NCI-H1105 (cell line): Measurements from ENCODE around the gene TCF12.

Source experiments
- DNase-seq: peaks from one replicate; lab custom pipeline; 2025; lab: John Stamatoyannopoulos, UW

TCF12 gene

DNA sequence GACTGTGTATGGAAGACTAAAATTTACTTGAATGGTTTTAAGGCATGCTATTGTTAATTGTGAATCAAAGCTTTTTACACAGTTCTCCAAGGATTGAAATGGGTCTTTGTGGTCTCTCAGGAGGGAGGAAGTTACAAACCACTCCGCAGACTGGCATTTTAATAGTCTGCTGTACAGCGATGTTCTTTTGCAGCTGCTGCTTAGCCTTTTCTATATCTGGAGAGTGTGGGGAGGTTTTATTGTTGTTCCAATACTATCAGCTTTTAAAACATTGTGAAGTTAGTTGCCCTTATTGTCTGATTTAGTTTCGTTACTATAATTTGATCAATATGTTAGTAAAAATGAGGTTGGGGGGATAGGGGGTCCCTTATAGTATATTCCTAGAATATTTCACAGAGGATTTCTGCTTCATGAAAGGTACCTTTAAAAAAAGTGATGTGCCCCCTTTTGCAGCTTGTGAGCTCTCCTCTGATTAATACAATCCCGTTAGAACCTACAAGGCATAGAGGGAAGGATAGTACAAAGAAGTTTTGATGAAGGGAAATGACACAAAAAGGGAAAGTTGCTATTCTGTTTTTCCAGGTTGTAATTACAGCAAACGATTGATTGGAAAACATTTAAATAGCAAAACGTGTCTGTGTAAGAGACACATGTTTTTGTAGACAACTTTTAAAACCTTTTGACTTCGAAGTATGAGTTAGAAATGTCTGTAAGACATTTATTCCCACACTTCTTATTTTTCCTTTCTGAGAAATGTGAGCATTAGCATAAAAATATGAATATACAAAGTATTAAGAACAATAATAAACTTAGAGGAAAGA, 299.5 kb downstream of the TCF12 start:
- peak; percentile 41 for DNase-seq

DNA sequence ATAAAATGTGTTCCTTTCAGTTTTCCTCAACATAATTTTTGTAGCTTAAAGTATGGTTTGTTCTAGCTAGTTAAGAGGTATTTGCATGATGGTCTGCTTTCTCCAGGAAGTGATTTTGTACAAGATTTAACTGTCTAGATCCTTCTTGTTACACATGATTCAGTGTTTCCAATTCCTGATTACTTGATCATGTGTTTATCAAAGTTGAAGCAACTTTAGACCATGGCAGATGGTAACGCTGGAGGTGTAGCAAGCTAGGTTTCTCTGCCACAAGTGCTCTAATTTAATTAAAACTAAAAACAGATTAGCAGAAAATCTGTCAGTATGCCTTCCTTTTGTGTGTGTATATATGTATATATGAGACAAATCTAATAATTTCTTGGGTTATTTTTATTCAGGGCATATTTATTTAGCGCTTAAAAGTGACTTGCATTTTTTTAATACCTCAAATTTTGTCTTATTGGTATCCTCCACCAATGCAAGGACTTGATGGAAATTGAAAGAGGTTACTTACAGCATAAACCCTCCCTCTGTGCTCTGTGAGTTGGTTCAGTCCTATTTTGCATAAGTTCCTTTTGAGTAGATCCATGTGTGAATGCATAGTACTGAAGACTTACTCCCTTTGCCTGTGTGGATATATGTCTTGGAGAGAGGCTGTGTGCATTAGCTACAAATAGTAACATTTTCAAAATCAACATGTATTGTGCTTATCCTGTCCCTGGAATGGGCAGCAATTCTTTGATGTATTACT, 300.6 kb downstream of the TCF12 start:
- DNase-seq = peak; percentile 97

DNA sequence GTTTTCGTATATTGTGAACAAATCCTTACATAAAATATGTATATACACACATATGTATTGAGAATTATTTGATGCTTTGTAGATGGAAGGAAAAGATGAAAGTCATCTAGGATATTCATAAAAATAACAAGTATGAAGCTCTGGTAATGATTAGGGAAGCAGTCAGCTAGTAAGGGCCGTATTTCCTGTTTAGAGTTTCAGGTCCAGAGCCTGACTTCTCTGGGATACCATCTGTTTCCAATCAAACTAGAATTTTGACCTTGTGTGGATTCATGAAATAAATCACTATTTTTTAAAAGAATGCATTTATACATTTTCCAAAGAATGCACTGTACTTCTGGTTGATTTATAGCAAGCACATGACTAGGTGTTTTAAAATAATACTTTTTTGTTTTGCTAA, 301.8 kb downstream of the TCF12 start:
- no peak for DNase-seq

DNA sequence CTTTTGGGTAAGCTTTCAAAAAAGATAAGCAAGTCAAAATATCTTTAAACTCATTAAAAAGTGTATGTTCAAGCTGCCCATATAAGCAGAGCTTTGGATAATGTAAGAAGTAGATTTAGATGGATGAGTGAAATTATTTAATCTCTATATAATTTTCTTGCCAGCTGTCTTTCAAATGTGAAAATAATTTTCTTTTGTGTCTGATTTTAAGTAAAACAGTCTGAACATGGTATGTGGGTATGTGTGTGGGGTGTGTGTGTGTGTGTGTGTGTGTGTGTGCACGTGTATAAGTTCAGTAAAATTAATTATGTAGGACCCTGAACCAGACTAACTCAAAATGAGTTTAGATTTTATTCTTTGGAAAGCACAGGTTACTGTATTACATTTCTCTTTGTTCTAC, 302.7 kb downstream of the TCF12 start:
- peak; percentile 34 for DNase-seq

DNA sequence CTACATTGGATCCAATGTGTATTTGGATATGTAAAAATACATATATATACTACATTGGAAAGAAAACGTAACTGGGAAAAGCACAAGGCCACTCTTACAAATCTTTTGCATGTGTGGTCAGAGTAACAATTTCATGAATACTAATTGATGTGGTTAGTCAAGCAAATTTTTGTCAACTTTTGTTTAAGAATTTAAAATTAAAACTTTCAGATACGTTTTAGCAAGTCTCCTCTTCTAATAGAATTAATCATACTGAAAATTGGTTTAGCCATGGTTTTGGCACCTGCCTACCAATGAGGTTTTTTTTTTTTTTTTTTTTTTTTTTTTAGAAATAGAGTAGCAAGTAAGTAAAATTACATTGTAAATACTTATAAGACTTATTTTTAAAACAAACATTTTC, 304.9 kb downstream of the TCF12 start:
- no peak for DNase-seq

DNA sequence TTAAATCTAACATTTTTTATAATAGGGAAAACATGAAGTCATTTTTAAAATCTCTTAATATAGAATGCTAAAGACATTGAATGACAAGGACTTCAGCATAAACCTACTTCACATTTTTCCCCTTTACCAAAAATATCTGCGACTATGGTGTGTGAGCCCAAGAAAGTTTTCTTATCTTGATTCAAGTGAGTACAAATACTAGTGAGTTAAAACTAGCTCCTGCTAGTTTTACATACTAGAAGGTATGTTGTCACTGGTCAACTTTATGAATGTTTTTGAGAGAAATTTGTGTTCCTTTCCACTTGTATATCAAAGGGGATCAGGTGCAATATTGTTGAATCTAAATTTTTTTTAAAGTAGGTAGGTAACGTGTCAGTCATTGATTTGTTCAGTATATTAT, 305.4 kb downstream of the TCF12 start:
- DNase-seq = no peak

DNA sequence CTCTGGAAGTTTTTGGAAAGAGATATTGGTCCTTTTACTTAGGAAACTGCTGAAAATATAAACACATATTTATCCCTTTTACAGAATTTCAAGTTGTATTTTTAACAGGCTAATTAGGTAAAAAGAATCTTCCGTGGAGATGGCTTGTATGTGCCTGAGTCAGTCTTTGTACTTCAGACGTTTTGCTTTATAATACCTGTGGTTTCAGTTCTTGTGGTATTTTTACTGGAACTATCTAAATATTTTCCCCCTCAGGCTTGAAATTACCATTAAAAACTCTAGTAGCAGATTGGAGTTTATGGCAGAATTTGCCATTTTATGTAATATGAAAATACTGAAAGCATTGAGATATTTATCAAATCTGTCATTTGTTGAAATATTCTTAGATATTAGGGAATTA, 306.2 kb downstream of the TCF12 start:
- no peak for DNase-seq

DNA sequence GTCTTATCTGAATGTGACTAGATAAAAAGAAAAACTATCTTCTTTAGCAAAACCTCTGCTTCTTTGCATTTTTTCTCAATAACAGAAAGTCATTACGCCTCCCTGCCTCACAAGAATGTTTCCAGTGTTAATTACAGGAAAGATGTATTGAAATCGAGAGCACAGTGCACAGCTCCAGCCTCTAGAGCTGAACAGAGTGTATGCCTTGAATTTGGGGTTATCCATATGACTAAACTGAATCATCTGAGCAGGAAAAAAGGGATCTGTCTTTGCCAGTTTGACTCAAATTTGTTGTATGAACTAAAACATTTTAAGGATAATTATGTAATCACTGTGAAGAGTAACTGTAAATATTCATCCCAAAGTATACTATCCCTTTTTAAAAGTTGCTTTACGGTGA, 308.7 kb downstream of the TCF12 start:
- no peak for DNase-seq

DNA sequence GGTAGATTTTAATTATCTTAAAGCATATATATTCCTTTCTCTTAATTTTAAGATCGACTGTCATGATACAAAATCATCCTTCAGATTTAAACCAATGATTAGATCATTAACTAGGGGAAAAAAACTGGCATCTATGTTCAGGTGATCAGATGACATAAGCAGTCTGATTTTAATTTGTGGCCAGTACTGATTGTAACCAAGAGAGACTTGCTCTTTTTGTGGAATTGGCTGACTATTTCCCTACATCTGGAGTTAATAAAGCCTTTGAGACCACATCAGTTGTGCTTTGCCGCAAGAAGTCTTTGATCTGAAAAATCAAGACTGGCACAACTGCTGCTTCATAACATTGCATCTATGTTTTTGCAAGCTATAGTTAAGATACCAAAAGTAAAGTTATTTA, 309.5 kb downstream of the TCF12 start:
- DNase-seq = no peak

DNA sequence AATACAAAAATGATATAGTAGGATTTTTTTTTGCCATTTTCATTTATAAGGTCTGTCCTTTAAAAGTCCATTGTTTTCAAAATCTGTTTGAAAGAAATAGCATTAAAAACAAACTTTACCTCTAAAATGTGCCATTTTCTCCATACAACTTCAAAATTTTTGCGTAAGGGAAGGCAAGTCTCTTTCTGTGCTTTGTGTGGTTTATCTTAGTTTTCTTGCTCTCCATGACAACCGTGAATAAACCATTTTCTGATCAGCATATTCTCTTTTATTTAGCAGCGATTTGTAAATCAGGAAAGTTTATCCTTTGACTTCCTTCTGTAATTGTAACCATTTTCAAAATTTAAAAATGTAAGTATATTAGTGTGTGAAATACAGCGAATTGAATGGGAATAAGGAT, 310.0 kb downstream of the TCF12 start:
- no peak for DNase-seq

DNA sequence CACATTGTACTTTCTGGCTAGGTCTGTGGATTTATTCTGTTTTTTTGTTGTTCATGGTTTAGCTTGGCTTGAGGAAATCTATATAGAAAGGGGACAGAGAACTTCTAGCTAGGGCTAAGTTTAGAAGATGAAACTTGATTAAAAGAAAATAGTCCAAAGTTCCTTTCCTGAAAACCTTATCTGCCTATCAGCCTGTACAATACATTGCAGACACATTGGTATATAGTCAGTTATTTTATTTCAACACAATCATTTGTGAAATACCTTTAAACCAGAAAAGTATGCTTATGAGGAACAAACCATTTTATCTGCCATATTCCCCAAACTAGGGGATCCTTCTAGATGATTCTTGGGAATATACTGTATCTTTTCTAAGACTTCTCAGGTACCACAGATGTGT, 310.6 kb downstream of the TCF12 start:
- DNase-seq = no peak

DNA sequence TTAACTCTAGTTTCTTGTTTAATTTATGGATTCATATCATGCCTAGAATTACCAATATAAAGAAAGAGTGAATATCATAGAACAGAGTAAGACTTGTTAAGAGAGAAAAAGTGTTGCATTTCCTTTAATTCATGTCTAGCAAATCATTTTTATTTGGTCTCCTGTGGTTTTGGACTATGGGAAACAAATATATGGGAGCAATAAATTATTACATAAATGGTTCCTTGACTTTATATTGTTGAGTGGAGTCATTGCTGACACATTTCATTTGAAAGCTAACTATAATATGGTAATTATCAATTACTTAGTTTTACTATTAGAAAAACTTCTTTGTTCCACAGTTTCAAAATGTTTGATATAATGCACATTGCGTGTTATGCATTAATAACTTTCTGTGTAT, 313.1 kb downstream of the TCF12 start:
- no peak for DNase-seq

DNA sequence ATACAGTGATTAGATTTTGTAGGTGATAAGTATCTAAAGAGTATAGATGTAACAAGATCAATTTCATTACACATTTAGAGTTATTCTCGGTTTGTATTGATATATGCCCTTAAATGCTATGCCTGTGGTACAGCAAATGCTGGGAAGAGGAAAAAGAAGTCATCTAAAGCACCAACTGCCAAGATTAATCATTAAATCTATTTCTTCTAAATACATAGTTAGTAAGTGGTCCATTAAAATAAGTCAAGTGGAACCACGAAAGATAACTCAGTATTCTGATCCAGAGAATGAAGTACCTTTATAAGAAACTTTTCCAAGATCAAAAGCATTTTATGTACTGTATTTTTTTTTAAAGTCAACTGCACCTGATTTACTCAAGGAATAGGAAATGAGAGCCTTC, 315.7 kb downstream of the TCF12 start:
- DNase-seq = no peak

DNA sequence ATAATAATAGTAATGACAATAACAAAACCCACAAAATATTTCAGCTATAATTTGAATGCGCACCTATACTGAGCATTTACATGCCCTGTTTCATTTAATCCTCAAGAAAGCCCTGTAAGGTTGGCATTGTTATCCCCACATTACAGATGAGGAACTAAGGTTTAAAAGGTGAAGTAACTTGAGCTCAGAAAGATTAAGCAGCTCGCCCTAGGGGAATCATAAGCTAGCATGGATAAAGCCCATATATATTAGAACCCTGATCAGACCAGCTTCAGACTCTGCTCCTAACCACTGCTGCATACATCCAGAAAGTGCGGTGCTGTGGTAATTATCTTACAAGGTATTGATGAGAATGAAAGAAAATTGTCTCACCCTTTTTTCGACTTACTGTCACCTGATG, 316.7 kb downstream of the TCF12 start:
- DNase-seq = no peak

DNA sequence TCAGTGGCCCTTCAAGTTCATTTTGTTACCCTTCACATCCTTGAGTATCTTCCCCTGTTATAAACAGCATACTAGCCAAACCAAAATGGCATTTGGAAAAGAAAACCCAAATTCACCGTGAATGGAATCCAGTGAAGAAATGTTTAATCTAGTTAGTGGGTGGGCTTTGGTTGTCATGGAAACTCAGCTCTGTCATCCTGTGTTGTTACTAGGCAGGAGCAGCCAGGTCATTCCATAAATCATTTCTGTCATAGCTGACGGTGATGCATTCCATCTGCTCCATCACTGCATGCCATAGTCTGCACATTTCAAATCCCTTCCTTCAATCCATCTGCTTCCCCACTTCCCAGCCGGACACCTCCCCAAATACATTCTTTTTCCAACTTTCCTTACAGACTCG, 317.4 kb downstream of the TCF12 start:
- DNase-seq = peak; percentile 73

DNA sequence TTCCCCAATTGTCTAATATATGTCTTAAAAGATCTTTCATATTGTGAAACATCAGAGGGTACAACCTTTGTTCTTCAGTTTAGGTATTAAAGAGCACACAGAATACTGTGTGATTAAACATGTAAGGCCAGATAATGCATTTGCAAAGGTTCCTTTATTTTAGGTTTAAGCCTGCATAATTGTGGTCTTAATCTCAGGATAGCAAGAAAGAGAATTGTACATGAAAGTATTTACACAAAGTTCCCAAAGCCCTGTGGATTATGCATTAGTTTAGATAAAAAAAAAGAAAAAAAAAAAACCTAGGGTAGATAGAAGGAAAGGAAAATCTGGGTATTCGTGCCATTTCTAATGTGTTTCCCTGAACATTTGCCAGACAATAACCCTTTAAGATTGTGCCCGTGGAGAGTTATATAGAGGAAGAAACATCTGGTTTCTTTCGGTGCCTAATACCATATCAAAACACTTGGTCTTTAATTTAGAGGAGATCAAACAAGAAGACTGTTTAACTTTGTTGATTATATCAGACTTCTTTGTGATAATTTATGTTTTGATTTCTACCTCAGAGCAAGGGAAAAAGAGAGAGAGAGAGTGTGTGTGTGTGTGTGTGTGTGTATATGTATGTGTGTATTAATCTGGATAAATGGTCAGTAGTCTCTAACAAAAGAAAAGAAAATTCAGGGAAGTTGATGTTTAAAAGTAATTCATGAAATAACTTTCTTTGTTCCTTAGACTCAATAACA, 318.3 kb downstream of the TCF12 start:
- DNase-seq = no peak

DNA sequence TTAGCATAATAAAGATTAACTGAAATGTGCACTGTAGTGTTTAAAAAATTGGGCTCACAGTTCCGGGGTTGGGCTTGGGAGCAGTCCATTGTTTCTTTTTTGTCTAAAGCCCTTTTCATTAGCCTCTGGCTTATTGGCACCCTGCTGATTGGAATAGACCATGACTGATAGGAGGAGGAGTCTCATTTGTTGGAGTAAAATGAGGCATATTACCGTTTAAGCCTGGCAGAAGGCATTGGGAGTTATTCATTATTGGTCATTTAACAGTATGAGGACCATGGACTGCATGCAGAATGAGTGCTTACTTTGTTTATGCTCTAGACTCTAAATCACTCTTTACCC, 318.8 kb downstream of the TCF12 start:
- peak; percentile 43 for DNase-seq

DNA sequence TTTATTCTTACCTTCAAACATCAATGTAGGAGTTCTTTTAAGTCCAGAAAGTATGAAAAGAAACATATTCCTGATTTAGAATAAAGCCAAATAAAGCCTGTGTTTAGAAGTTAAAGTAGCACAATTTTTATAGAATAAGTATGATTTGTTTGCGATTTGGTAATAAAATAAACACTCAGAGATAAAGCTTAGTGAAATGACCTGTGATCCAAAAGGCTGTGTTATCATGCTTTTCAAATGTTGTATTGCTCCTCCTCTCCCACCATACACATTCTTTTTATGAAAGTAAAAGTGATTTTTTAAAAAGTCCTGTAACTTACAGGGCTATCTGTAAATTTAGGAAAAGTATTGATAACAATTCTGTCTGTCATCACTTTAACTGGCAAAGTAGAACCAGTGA, 319.2 kb downstream of the TCF12 start:
- no peak for DNase-seq

DNA sequence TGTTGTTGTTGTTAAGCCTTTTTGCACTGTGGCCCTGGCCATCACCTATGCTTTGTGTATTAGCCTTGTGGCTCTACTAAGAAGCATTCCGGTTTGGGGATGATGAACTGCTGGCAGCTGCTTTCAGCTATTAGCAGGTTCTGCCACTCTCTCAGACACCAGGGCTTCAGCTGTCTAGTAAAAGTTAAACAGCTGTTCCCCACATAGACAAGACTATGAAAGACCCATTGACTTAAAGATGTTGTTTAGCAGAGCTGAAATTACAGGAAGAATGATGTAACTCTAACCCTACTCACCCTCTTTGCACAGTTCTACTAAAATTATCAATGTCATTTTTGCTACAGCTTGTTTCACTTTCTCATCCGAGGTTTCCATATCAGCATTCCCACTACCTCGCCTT, 326.7 kb downstream of the TCF12 start:
- DNase-seq = peak; percentile 72

DNA sequence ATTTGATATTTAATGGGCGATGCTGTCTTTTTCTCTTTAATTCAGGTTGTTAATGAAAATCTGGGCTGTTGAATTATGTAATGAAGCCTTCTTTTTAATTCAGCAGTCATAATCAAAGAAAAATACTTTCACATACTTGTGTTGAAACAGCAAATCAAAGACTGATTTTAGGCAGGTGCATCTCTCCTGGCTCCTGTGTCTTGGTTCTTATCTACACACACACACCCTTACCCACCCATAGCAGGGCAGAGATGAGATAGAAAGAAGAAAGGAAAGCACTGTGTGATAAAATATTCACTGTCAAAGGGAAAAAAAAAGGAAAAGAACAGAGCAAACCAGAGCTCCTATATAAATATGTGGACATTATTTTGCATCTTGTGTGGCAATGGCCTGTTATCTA, 327.3 kb downstream of the TCF12 start:
- DNase-seq = no peak

DNA sequence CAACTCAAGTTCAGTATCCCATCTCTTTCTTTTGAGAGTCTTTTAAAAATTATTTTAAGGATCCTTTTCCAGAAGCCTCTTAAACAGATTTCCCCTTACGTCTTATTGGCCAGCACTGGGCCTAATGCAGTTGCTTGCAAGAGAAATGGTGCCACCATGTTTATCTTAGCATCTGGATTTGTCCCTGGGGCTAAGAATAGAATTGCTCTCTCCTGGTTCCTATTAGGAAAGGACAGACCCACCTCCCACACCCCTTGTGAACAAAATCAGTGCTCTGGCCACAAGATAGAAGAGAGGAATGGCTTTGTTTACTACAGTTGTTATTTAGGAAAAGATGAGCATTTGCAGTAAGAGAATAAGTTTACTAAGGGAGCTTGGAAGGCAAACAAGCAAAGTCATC, 329.6 kb downstream of the TCF12 start:
- DNase-seq = no peak

DNA sequence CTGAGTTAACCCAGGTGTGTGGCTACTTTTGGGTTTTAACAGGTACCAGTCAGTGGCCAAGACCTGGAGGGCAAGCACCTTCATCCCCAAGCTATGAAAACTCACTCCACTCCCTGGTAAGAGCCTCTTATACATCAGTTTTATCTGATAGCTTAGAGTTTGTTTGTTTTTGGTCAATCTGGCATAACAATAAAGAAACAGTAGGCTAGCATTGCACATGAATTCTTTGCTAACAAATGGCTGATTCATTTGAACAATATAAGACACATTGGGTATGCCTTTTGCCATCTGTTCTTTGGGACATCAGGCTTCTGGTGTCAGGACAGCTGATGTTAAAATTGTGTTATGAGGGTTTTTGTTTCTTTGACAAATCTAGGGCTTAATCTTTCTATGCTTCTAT, 332.9 kb downstream of the TCF12 start:
- no peak for DNase-seq

DNA sequence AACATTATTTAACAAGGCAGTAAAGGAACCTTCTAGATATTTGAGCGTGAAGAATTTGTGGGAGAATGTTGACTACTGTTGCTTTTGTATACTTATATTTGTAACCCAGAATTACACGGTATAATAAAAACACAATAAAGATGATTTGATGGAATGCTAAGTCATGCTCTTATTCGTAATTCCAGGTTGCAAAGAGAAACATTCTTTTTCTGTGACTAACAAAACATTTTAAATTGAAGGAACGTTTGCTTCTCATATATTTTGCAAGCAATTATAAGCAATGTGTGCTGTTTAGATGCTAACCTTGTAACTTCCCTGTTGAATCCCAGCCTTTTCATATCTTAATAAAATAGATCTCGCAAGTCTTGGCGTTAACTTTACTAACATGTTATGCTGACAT, 333.5 kb downstream of the TCF12 start:
- DNase-seq = no peak
